SK-N-MC (cell line): ENCODE data around the gene TMEM147.

ENCODE experiments used
- EZH2 ChIP-seq: fragments of 200-600 bp; sonication (generic); IDR thresholded peaks from one replicate; pipeline ENCODE4 v1.6.1; 2017; ENCODE audit warnings: antibody characterized with exemption
- FOXP2 ChIP-seq: optimal IDR thresholded peaks from 2 replicates; pipeline ENCODE3; 2011; ENCODE audit warnings: mild to moderate bottlenecking, moderate library complexity; ENCODE audit not compliant: insufficient read depth; ENCODE audit errors: extremely low read length, control extremely low read depth
- POLR2AphosphoS5 ChIP-seq: IDR thresholded peaks from 2 replicates; pipeline ENCODE4 v1.6.1; 2012; ENCODE audit warnings: mild to moderate bottlenecking, low read depth, low read length, borderline replicate concordance

- TF ChIP-seq POLR2AphosphoS5 (no peak), EZH2 (no peak), FOXP2 (no peak)
Measured at GRCh38 chr19:35512831-35513627, 32.4 kb upstream of the TMEM147 start.
